Astrocyte of the cerebellum (primary cell): Measurements from ENCODE around the gene KRTAP2-2.

ENCODE experiments used
- DNase-seq: peaks from one replicate; pipeline ENCODE4 v3.0.0-alpha.2; 2011; ENCODE audit warnings: low read depth
- H3K4me3 ChIP-seq: 2 replicates; pipeline ENCODE4 v1.5.1; 2011; ENCODE audit warnings: mild to moderate bottlenecking, low read depth, low read length, moderate library complexity
- CTCF ChIP-seq: IDR thresholded peaks from 2 replicates; pipeline ENCODE4 v1.5.1; 2012; ENCODE audit warnings: low read length, low read depth, moderate library complexity, mild to moderate bottlenecking; ENCODE audit errors: missing control alignments
- in situ Hi-C: cut with HindIII; loops from 2 replicates; pipeline ENCODE4 v1.10.0; 2017; ENCODE audit warnings: low sequenced_read_pairs

Gene KRTAP2-2

GRCh38 chr17:41016578-41017215 lies 38.3 kb downstream of the KRTAP2-2 start:
- TF ChIP-seq CTCF: no peak
- in situ Hi-C loops: no loop called here
- no peak for DNase-seq
- no peak overlapping the region for H3K4me3 ChIP-seq

GRCh38 chr17:41015454-41015853 lies 39.6 kb downstream of the KRTAP2-2 start:
- TF ChIP-seq CTCF: no peak
- H3K4me3 ChIP-seq: no peak overlapping the region
- in situ Hi-C loops: no loop called here
- DNase-seq: no peak

GRCh38 chr17:41013606-41014005 lies 41.4 kb downstream of the KRTAP2-2 start:
- TF ChIP-seq CTCF: no peak
- in situ Hi-C loops: no loop called here
- no peak for DNase-seq
- no peak overlapping the region for H3K4me3 ChIP-seq

GRCh38 chr17:41013181-41013580 lies 41.8 kb downstream of the KRTAP2-2 start:
- no peak overlapping the region for H3K4me3 ChIP-seq
- DNase-seq: no peak
- in situ Hi-C loops: no loop called here
- TF ChIP-seq CTCF: no peak

- in situ Hi-C loops: no loop called here
- TF ChIP-seq CTCF: no peak
- no peak overlapping the region for H3K4me3 ChIP-seq
- no peak for DNase-seq
Observed at GRCh38 chr17:41012326-41013120, 42.5 kb downstream of the KRTAP2-2 start.

GRCh38 chr17:41010441-41010840 lies 44.6 kb downstream of the KRTAP2-2 start:
- H3K4me3 ChIP-seq: no peak overlapping the region
- in situ Hi-C loops: no loop called here
- DNase-seq: no peak
- TF ChIP-seq CTCF: no peak
